Panc1 (cell line): ENCODE results near the gene TDRD10.

Experiments
- CTCF ChIP-seq: fragments of 450-650 bp; IDR thresholded peaks from 2 replicates; pipeline ENCODE4 v1.5.1; 2017; ENCODE audit warnings: mild to moderate bottlenecking
- POLR2AphosphoS5 ChIP-seq: IDR thresholded peaks from 2 replicates; pipeline ENCODE4 v1.6.1; 2012; ENCODE audit warnings: mild to moderate bottlenecking, low read depth, low read length, moderate library complexity
- REST ChIP-seq, 2 experiments: IDR thresholded peaks; 2 replicates each; pipeline ENCODE4 v1.6.1; 2011 to 2012; ENCODE audit warnings: low read depth in 2 of 2, control low read depth in 1 of 2, low read length in 1 of 2, mild to moderate bottlenecking in 1 of 2, moderate library complexity in 1 of 2; ENCODE audit not compliant: insufficient read depth in 1 of 2
- TCF7L2 ChIP-seq: IDR thresholded peaks from 2 replicates; pipeline ENCODE4 v1.6.1; 2011; ENCODE audit warnings: mild to moderate bottlenecking, low read depth, low read length, inconsistent platforms

GRCh38 chr1:154527192-154527591 is 25.2 kb downstream of the TDRD10 start:
- TF ChIP-seq REST (IDR thresholded peaks at IDR 0.05; ENCODE audit: insufficient read depth in 1 of 2, low read depth in 2 of 2, low read length in 1 of 2) (no peak), TCF7L2 (no peak), CTCF (no peak), POLR2AphosphoS5 (no peak)
